GM21576 (cell line): ENCODE measurements around the gene GABARAP.

Experiments used
- ATAC-seq: cut with Tn5 transposase; IDR thresholded peaks from one replicate; pipeline ENCODE4 v1.9.1; 2021; ENCODE audit warnings: mild to moderate bottlenecking, moderate library complexity; ENCODE audit not compliant: unreplicated experiment

Gene GABARAP

DNA sequence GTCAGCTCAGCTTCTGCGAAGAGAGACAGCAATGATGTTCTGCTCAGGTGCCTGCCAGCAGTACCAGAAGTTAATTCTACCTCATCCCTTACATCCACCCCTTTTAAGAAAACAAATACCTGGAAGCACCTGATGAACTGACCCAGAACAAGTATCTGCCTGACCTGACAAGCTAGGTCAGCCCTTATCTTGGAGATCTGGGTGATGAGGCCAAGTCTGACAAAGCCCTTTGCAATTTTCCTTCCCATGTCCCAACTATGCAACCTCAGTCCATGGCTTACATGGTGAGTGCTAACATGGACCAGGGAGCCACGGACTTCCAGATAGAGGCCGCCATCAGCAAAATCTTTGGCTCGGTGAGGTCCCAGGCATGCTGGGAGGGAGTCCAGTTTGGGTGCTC, 18.9 kb downstream of the GABARAP start:
- no peak for ATAC-seq

DNA sequence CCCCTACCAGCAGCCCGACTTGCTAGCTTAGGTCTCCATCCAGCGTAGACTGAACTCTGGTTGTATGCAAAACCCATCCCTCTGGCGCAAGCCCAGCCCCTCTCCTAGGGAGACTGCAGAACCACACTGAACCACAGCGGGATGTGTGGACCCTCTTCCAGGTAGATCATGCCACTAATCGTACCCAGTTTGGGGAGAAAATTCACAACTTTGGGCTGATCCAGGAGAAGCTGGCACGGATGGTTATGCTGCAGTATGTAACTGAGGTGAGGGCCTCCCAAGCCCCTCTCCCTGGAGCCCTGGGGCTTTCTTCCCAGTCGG, 19.3 kb downstream of the GABARAP start:
- no peak for ATAC-seq

DNA sequence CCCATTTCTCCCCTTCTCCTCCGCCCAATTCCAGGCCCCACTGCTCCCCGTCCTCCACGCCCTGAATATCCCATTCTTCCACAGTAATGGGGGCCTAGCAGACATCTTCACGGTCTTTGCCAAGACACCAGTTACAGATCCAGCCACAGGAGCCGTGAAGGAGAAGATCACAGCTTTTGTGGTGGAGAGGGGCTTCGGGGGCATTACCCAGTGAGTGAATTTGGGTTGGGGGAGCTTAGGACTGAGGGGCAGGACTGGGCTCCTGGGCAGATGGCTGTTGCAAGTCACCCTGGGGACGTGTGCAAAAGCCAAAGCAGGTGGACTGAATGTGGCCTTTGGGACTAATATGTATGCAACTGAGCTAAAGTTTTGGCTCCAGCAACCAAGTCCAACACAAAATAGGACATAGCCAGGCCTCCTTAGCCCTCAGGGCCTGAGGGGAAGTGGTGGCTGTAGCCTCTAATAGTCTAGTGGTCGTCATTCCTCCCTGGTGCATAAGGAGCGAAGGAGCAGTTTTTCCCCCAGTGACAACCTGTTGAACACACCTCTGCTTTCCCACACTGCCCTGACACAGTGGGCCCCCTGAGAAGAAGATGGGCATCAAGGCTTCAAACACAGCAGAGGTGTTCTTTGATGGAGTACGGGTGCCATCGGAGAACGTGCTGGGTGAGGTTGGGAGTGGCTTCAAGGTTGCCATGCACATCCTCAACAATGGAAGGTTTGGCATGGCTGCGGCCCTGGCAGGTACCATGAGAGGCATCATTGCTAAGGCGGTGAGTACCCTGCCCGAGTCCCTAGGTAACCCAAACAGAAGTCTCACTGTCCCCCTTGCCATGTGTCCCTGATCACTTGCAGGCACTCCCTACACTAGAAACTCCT, 19.9 kb downstream of the GABARAP start:
- ATAC-seq = no peak

DNA sequence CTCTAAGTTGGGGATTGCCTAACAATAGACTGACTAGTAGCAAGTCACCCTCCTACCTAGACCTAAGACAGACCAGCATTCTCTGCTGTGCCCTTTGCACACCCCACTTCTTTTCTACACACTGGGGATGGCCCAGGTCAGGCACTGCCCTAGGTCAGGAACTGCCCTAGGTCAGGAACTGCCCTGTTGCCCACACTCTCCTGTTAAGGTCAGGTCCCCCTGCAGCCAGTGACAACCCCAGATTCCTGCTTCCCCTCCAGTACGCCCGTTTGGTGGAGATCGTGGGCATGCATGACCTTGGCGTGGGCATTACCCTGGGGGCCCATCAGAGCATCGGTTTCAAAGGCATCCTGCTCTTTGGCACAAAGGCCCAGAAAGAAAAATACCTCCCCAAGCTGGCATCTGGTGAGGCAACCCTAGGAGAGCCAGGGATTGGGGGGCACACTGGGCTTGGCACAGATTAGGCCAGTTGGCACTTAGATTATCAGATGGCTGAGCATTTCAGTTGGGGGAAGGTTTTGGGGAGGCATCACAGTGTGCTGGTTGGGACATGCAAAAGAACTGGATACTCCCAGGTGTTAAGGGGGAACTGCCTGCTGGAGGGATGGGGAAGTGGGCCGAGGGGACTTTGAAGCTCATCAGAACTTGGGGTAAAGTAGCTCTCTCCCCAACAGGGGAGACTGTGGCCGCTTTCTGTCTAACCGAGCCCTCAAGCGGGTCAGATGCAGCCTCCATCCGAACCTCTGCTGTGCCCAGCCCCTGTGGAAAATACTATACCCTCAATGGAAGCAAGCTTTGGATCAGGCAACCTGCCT, 20.8 kb downstream of the GABARAP start:
- no peak for ATAC-seq

DNA sequence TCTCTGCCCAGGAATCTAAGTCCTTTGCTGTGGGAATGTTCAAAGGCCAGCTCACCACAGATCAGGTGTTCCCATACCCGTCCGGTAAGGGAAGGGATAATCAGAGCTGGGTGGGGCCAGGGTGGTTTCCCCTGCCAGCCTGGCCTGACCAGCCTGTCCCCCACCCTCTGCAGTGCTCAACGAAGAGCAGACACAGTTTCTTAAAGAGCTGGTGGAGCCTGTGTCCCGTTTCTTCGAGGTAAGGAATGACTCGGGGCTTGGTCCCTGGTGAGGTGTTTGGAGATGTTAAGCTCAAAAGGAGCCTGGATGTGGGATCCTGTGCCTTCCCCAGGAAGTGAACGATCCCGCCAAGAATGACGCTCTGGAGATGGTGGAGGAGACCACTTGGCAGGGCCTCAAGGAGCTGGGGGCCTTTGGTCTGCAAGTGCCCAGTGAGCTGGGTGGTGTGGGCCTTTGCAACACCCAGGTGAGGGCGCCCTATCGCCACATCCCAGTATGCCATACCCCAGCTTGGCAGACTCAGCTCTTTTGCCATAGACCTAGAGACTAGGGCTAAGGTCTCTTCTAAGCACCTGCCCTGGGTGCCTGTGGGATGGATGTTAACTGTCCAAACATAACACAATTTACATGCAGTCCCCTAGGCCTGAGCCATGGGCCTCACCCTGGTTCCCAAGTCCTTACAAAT, 21.5 kb downstream of the GABARAP start:
- no peak for ATAC-seq

DNA sequence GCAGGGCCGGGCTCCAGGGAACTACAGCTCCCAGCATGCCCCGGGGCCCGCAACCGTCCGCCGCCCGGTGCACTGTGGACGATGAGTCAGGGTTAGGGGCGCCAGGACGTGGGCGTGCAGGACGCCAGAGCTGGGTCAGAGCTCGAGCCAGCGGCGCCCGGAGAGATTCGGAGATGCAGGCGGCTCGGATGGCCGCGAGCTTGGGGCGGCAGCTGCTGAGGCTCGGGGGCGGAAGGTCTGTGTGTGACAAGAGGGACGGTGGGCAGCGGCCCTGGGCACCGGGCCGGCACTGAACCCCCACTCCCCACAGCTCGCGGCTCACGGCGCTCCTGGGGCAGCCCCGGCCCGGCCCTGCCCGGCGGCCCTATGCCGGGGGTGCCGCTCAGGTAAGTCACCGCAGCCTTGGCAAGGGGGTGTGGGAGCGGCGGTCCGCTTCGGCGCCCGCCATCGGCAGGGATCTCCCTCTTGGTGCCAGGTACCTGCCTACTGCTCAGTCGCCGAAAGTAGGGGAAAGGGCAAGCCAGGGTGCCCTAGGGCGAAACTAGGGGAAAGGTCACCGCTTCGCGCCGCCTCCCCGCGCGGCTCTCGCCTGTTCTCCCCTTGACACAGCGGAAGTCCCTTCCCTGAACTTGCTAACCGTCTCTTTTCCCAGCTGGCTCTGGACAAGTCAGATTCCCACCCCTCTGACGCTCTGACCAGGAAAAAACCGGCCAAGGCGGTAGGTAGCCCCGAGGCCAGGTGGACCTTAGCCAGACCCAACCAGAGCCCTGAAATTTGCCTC, 22.2 kb downstream of the GABARAP start, which contains the start of the genes ACADVL and DLG4:
Gene ACADVL (plus strand): TSS at position 127 of the 781 bp plus-strand sequence. CDS start 47 bp downstream, at position 174.
Gene DLG4 (minus strand): TSS at position 25 of the 781 bp plus-strand sequence.
- peak; percentile 44 for ATAC-seq

DNA sequence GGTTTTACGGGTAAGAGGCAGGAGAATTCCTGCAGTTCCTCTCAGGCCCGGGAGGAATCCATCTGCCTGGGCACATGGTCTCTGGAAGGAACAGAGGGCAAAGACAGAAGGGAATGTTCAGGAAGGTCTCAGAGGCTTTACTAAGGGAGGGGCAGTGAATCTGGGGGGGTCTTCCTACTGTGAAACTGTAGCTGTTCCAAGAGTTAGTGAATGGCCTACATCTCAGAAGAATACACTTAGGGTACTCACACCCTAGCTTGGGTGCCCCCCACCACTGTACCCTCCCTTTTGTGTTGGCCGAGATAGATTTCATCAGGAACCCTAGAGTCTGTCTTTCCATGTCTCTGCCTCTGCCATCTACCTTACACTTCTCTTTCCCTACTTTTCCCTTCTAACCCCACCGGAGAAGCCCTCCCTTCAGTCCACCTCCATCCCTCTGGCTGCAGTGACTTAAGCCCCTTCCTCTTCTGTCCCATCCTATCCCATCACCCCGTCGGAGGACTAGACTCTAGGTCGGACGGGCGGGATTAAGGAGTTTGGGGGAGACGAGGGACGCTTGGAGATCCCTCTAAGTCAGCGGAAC, 22.9 kb downstream of the GABARAP start:
- ATAC-seq = no peak

DNA sequence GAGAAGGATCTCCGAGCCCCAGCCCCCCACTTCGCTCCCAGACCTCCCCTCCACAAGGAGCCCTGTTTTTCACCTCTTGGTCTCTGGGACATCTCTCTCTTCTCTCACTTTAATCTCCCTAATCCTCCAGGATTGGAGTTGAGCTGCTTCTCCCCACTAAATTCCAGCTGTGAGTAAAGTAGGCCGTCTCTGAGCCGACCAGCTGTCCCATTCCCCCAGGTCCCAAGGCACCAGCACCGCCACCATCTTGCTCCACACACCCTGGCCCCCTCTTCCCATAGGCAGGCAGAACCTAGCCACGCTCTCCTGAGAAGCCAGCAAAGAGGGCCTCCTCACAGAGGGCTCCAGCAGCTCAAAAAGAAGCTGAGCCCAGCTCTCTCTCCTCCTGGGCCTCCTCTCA, 23.5 kb downstream of the GABARAP start:
- no peak for ATAC-seq

DNA sequence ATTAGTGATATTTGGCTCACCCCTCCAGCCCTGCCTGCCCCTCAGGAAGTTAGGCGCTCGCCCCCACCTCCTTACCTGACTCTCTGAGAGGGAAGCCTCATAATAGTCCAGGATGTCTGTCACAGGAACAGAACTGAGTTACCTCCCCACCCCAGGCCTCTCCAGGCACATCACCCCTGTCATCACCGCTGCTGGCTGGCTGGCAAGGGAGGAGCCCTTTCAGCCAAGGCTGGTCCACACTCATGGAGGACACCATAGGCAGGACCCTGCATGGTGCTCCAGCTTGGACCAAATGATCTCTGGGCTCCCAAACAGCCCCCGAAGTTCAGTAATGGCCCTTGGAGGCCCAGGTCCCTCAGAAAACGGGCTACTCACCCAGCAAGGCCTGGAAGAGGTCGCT, 24.1 kb downstream of the GABARAP start:
- no peak for ATAC-seq

DNA sequence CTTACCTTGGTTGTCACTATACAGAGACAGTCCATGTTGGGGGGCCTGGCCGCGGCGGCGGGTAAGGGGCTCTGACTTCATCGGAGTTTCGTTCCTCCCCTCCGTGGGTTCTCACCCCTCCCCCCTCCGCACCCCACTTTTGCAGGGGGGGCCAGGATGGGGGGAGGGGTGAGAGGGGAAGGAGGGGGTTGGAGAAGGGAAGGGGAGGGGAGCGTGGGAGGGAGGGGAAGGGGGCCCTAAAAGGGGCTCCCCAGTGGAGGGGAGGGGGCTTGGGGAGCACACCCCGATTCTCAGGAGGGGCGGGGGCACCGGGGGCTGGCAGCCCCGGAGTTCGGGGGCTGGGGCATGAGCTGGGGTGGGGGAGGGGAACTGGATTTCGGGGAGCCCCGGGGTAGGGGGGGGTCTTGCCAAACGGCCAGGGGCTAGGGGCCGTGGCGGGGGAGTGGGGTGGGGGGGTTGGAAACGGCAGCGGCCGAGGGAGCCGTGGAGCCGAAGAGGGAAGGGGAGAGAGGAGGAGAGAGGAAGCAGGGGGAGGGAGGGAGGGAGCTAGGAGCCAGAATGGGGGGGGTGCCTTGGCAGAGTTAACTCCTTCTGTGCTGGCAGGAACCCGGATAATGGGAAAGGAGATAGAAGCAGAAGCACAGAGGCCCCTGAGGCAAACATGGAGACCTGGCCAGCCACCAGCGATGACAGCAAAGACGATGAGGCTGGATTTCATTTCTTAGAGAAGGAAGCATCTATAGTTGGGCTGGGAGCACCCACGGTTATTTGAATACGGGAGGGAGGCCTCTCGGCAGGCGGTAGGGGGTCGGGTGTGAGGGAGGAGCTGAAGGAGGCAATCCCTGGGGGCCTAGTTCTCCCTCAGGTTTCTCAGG, 24.9 kb downstream of the GABARAP start:
- no peak for ATAC-seq

DNA sequence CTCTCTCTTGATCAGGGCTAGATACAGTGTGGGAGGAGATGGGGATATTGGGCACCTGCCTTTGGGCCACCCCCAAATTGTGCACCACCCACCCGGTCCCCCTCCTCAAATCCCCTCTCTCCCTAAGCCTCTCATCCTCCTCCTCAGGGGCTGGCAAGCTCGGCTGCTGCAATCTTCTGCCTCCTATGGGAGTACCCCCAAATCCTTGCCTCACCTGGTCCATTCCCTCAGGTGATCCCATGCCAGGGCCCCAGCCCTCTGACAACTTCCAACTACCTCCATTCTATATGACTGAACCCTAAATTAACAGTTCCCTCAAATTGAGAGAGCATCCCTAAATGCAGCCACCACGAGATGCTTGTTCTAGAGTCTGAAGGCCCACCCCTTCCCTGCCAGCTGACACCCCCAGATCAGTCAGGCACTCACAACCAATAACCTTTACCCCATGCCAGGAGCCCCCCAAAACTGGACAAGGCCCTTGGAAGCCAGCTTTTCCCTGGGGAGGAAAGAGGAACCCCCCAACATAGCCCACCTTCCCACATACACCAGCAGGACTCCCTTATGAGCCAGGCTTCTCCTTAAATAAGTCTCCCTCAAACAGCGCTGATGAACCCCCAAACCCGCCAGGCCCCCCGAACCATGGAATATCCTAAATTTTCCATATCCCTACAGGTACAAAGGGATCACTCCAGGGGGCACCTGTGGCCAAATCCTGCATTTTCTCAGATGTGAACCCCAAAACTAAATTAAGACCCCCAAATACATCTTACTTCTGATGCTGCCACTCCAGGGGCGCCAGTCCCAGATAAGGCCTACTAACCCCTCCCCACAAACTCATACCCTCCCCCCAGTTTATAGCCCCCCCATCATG, 25.8 kb downstream of the GABARAP start:
- no peak for ATAC-seq

DNA sequence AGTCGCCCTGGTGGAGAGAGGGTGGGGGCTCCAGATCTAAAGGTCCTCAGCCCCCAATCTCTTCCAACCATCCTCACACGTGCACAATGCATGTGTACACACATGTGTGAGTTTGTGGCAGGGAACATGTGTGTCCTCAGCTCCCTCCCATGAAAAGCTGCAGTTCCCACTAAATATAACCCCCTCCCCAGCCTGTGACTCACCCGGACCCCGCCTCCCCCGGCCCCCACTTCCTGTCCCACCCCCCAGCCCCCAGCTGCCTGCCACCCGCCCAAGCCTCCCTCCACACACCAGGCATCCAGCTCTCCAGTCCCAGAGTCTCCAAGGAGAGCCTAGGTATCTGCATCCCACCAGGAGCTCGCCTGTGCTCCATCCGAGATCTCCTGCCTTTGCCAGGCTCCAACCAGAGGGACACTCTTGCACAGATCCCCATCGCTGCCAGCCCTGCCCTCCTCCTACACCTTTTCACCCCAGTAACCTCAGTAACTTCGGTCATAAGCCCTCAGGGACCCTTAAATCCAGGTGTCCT, 26.5 kb downstream of the GABARAP start:
- no peak for ATAC-seq

DNA sequence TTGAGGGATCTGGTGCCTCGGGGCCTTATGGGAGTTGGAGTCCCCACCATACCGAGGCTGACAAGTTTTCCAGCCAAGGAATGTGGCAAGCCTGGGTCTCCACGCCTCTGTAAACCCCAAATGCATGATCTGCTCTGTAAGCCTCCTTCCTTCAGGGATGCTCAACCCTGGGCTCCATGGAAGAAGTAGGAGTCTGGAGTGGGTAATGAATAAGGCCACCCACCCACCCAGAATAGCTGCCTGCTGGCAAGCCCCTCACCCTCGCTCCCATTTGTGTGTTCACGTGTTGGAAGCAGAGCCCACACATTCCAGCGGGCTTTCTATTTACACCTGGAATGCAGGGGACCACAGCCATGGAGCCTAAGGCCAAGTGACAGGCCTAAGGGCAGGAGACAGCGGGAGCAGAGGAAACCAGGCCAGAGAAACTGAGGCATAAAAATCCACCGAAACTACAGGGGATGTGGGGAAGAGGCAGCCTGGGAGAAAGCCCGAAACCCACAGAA, 27.1 kb downstream of the GABARAP start:
- no peak for ATAC-seq

DNA sequence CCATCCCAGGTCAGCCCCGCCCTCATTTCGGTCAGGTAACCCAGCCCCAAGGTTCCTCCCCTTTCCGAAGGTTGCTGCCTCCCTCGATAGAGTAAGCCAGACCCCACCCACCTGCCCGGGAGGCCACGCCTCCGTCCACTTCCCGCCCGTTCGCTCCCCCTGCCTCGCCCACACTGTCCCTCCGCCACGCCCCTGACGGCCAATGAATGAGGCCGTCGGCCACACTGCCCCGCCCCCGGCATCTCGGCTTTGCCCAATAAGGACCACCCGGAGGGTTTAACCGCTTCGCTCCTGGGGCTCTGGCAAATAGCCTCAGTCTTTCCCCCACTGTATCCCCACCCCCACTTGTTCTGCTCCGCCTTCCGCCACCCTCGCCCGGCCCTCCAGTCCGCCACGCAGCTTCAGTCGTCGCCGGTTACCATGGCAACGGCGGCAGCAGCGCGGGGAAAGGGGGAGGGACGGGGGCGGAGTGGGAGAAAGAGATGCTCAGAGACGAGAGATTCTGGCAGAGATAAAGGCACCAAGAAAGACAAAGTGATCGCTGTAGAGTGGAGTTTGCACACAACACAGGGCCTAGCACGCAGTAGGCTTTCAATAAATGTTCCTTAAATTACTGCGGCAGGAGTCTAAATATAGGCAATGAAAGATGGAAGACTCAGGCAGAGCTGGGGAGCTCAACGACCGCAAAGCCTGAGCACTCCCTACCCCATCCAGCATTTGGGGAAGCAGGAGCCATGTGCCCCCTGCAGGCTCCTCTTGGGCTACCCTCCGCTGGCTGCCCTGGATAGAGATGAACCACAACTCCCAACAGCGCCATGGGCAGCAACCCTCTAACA, 27.7 kb downstream of the GABARAP start:
- peak; percentile 75 for ATAC-seq

DNA sequence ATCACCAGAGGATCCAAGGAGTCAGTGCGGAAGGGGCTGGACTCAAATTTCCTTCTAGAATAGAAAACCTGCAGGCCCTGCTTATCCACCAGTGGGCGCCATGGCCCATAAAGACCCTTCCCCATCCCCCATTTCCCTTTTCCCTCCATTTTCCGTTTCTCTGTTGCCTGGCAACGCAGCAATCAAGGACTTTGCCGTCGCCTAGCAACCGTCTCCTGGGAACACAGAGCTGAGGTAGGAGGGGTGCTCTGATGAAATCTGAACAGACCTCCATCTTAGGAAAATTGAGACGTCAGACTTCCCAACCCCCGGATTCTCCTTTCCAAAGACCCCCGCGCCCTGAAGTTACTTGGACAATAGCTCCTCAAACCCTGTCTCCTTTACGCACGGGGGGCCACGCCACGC, 28.4 kb downstream of the GABARAP start:
- no peak for ATAC-seq

DNA sequence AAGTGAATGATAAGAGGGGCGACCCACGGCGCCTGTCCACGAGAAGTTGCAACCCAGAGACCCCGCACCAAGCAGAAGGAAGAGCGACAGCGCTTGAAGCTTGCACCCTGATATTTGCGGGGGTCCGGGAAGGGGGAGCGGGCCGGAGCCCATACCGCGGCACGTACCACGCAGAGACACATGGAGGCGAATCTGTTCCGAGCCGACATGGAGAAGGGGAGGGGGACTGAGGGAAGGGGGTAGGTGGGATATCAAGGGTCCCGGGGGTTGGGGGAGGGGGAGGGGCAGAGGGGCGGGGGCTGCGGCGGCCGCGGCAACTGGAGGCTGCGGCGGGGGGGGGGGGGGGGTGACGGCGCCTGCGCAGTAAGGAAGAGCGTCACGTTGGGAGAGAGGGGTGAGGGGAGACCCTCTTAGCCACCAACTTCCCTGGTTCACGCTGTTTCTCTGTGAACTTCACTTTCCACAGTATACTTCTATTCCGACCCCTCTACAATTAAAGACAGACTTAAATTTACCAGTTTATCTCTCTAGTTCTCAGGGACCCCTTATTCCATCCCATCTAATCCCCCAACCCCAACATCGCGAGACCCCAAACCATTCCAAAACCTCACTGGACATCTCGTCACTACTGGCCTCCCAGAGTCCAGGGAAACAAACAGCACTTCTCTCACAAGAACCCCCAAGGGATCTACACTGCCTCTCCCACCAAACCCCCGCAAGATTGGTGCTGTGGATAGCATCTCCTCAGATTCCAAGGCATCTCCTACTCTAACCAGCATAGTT, 30.6 kb downstream of the GABARAP start:
- ATAC-seq = no peak
